WTC11 (cell line): ENCODE results near the gene RPS24. TPM values are rescaled to one million over a fixed set of nuclear protein-coding genes. Genes with fewer than 3 reads are reported as not detected.

ENCODE experiments used
- ATAC-seq: fragments of 200-7000 bp; cut with Tn5 transposase; 2 replicates; pipeline ENCODE4 v1.10.0; 2021; ENCODE audit warnings: mild to moderate bottlenecking, moderate library complexity
- CTCF ChIA-PET: fragments of 300-600 bp; sonication (Branson Sonifier 250); formaldehyde crosslinking; loops from one replicate; lab custom pipeline; 2021; ENCODE audit warnings: antibody characterized with exemption; lab: Charles Lee
- POLR2A ChIA-PET: fragments of 350-600 bp; sonication (Branson Sonifier 250); formaldehyde crosslinking; loops from one replicate; lab custom pipeline; 2021; ENCODE audit warnings: antibody characterized with exemption; lab: Charles Lee
- DNase-seq: peaks from one replicate; pipeline ENCODE4 v3.0.0; 2021; ENCODE audit warnings: low spot score
- H3K27ac Mint-ChIP-seq: 2 replicates; pipeline ENCODE4 v1.8.0; 2021; ENCODE audit warnings: mixed read lengths
- H3K27me3 Mint-ChIP-seq: 2 replicates; pipeline ENCODE4 v1.8.0; 2021; ENCODE audit warnings: low read depth, mild to moderate bottlenecking, moderate library complexity, mixed read lengths
- H3K36me3 Mint-ChIP-seq: 2 replicates; pipeline ENCODE4 v1.8.0; 2021; ENCODE audit warnings: mixed read lengths
- H3K4me1 Mint-ChIP-seq: 2 replicates; pipeline ENCODE4 v1.8.0; 2022; ENCODE audit warnings: mixed read lengths
- H3K4me3 Mint-ChIP-seq: 2 replicates; pipeline ENCODE4 v1.8.0; 2021; ENCODE audit warnings: mild to moderate bottlenecking, moderate library complexity, mixed read lengths
- H3K9me3 Mint-ChIP-seq: 2 replicates; pipeline ENCODE4 v1.8.0; 2021; ENCODE audit warnings: mixed read lengths
- ELF4 ChIP-seq: sonication (generic); formaldehyde crosslinking; IDR thresholded peaks from 2 replicates; pipeline ENCODE4 v1.8.1; 2022; ENCODE audit warnings: low read depth, mild to moderate bottlenecking, moderate library complexity, missing genetic modification reagents
- EMX1 ChIP-seq: fragments of 250-450 bp; sonication (Bioruptor Pico); IDR thresholded peaks from 2 replicates; pipeline ENCODE4 v1.8.0; 2021; ENCODE audit warnings: mild to moderate bottlenecking
- ERG ChIP-seq: fragments of 250-450 bp; sonication (Bioruptor Pico); IDR thresholded peaks from 2 replicates; pipeline ENCODE4 v1.8.0; 2021; ENCODE audit warnings: mild to moderate bottlenecking
- ETV6 ChIP-seq: sonication (generic); formaldehyde crosslinking; IDR thresholded peaks from 2 replicates; pipeline ENCODE4 v1.8.1; 2022; ENCODE audit warnings: mild to moderate bottlenecking, missing genetic modification reagents
- FOXK1 ChIP-seq: sonication (generic); formaldehyde crosslinking; IDR thresholded peaks from 2 replicates; pipeline ENCODE4 v1.8.0; 2022; ENCODE audit warnings: mild to moderate bottlenecking, moderate library complexity, missing genetic modification reagents
- GABPB1 ChIP-seq: sonication (generic); formaldehyde crosslinking; IDR thresholded peaks from 2 replicates; pipeline ENCODE4 v1.8.1; 2023; ENCODE audit warnings: mild to moderate bottlenecking, missing genetic modification reagents
- OVOL2 ChIP-seq: fragments of 250-450 bp; sonication (Bioruptor Pico); IDR thresholded peaks from 2 replicates; pipeline ENCODE4 v1.9.0; 2021; ENCODE audit warnings: mild to moderate bottlenecking, borderline replicate concordance
- PREB ChIP-seq: sonication (generic); formaldehyde crosslinking; IDR thresholded peaks from 2 replicates; pipeline ENCODE4 v1.8.1; 2022; ENCODE audit warnings: mild to moderate bottlenecking, missing genetic modification reagents, moderate library complexity, borderline replicate concordance
- RELA ChIP-seq: sonication (generic); formaldehyde crosslinking; IDR thresholded peaks from 2 replicates; pipeline ENCODE4 v1.8.1; 2022; ENCODE audit warnings: missing genetic modification reagents, mild to moderate bottlenecking, borderline replicate concordance
- TP53 ChIP-seq: sonication (generic); formaldehyde crosslinking; IDR thresholded peaks from 2 replicates; pipeline ENCODE4 v1.8.1; 2023; ENCODE audit warnings: mild to moderate bottlenecking, missing genetic modification reagents
- ZNF121 ChIP-seq: sonication (generic); formaldehyde crosslinking; IDR thresholded peaks from 2 replicates; pipeline ENCODE4 v1.8.0; 2023; ENCODE audit warnings: missing genetic modification reagents
- ZNF232 ChIP-seq: sonication (generic); formaldehyde crosslinking; IDR thresholded peaks from 2 replicates; pipeline ENCODE4 v1.8.0; 2022; ENCODE audit warnings: mild to moderate bottlenecking, missing genetic modification reagents
- ZNF532 ChIP-seq: fragments of 250-450 bp; sonication (Bioruptor Pico); IDR thresholded peaks from 2 replicates; pipeline ENCODE4 v1.9.0; 2021; ENCODE audit warnings: mild to moderate bottlenecking, borderline replicate concordance
- ZNF671 ChIP-seq: fragments of 250-450 bp; sonication (Bioruptor Pico); IDR thresholded peaks from 2 replicates; pipeline ENCODE4 v1.8.0; 2021; ENCODE audit warnings: mild to moderate bottlenecking
- total RNA-seq: library from RNA; stranded (reverse); gene quantifications from 3 replicates; pipeline ENCODE4 v1.2.3, GENCODE V29; 2021
- TF ChIP-seq, protein P1 (sequence below): sonication (generic); formaldehyde crosslinking; IDR thresholded peaks from 2 replicates; pipeline ENCODE4 v1.8.1; 2023; ENCODE audit warnings: mild to moderate bottlenecking, missing genetic modification reagents, borderline replicate concordance
- TF ChIP-seq, protein P2 (sequence below): sonication (generic); formaldehyde crosslinking; IDR thresholded peaks from 2 replicates; pipeline ENCODE4 v1.8.1; 2023; ENCODE audit warnings: mild to moderate bottlenecking, moderate library complexity, missing genetic modification reagents
- TF ChIP-seq, protein P3 (sequence below): fragments of 200-600 bp; IDR thresholded peaks from 2 replicates; pipeline ENCODE4 v1.8.0; 2022; ENCODE audit warnings: antibody characterized with exemption
- TF ChIP-seq, protein P4 (sequence below): sonication (generic); formaldehyde crosslinking; conservative IDR thresholded peaks from 2 replicates; pipeline ENCODE4 v1.8.1; 2023; ENCODE audit warnings: mild to moderate bottlenecking, low read depth, missing genetic modification reagents, moderate library complexity

The RPS24 gene
- total RNA-seq, 1 experiment from 2014 or later: 1,819 TPM

- Mint-ChIP-seq H3K36me3 (peaks cover 59% of the 10 kb centered on the region), H3K27me3 (no peaks in the 10 kb centered on the region), H3K4me1 (peaks cover 13% of the 10 kb centered on the region), H3K27ac (no peak overlapping the region), H3K4me3 (no peak overlapping the region), H3K9me3 (no peaks in the 10 kb centered on the region)
- TF ChIP-seq ELF4 (CRISPR knock-in tag): no peak
- TF ChIP-seq, protein P1, sequence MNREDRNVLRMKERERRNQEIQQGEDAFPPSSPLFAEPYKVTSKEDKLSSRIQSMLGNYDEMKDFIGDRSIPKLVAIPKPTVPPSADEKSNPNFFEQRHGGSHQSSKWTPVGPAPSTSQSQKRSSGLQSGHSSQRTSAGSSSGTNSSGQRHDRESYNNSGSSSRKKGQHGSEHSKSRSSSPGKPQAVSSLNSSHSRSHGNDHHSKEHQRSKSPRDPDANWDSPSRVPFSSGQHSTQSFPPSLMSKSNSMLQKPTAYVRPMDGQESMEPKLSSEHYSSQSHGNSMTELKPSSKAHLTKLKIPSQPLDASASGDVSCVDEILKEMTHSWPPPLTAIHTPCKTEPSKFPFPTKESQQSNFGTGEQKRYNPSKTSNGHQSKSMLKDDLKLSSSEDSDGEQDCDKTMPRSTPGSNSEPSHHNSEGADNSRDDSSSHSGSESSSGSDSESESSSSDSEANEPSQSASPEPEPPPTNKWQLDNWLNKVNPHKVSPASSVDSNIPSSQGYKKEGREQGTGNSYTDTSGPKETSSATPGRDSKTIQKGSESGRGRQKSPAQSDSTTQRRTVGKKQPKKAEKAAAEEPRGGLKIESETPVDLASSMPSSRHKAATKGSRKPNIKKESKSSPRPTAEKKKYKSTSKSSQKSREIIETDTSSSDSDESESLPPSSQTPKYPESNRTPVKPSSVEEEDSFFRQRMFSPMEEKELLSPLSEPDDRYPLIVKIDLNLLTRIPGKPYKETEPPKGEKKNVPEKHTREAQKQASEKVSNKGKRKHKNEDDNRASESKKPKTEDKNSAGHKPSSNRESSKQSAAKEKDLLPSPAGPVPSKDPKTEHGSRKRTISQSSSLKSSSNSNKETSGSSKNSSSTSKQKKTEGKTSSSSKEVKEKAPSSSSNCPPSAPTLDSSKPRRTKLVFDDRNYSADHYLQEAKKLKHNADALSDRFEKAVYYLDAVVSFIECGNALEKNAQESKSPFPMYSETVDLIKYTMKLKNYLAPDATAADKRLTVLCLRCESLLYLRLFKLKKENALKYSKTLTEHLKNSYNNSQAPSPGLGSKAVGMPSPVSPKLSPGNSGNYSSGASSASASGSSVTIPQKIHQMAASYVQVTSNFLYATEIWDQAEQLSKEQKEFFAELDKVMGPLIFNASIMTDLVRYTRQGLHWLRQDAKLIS (CRISPR knock-in tag): no peak
- TF ChIP-seq, protein P2, sequence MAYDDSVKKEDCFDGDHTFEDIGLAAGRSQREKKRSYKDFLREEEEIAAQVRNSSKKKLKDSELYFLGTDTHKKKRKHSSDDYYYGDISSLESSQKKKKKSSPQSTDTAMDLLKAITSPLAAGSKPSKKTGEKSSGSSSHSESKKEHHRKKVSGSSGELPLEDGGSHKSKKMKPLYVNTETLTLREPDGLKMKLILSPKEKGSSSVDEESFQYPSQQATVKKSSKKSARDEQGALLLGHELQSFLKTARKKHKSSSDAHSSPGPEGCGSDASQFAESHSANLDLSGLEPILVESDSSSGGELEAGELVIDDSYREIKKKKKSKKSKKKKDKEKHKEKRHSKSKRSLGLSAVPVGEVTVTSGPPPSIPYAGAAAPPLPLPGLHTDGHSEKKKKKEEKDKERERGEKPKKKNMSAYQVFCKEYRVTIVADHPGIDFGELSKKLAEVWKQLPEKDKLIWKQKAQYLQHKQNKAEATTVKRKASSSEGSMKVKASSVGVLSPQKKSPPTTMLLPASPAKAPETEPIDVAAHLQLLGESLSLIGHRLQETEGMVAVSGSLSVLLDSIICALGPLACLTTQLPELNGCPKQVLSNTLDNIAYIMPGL (CRISPR knock-in tag): no peak
- TF ChIP-seq GABPB1: no peak
- TF ChIP-seq, protein P3, sequence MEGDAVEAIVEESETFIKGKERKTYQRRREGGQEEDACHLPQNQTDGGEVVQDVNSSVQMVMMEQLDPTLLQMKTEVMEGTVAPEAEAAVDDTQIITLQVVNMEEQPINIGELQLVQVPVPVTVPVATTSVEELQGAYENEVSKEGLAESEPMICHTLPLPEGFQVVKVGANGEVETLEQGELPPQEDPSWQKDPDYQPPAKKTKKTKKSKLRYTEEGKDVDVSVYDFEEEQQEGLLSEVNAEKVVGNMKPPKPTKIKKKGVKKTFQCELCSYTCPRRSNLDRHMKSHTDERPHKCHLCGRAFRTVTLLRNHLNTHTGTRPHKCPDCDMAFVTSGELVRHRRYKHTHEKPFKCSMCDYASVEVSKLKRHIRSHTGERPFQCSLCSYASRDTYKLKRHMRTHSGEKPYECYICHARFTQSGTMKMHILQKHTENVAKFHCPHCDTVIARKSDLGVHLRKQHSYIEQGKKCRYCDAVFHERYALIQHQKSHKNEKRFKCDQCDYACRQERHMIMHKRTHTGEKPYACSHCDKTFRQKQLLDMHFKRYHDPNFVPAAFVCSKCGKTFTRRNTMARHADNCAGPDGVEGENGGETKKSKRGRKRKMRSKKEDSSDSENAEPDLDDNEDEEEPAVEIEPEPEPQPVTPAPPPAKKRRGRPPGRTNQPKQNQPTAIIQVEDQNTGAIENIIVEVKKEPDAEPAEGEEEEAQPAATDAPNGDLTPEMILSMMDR: no peak
- no peak for TF ChIP-seq EMX1
- TF ChIP-seq ZNF121 (CRISPR knock-in tag): no peak
- TF ChIP-seq ERG (CRISPR knock-in tag): no peak
- TF ChIP-seq RELA (CRISPR knock-in tag): no peak
- TF ChIP-seq TP53 (CRISPR knock-in tag): no peak
- TF ChIP-seq FOXK1 (CRISPR knock-in tag): no peak
- no peak for TF ChIP-seq OVOL2 (CRISPR knock-in tag)
- no peak for TF ChIP-seq ZNF232 (CRISPR knock-in tag)
- no peak for TF ChIP-seq ETV6 (CRISPR knock-in tag)
- TF ChIP-seq, protein P4, sequence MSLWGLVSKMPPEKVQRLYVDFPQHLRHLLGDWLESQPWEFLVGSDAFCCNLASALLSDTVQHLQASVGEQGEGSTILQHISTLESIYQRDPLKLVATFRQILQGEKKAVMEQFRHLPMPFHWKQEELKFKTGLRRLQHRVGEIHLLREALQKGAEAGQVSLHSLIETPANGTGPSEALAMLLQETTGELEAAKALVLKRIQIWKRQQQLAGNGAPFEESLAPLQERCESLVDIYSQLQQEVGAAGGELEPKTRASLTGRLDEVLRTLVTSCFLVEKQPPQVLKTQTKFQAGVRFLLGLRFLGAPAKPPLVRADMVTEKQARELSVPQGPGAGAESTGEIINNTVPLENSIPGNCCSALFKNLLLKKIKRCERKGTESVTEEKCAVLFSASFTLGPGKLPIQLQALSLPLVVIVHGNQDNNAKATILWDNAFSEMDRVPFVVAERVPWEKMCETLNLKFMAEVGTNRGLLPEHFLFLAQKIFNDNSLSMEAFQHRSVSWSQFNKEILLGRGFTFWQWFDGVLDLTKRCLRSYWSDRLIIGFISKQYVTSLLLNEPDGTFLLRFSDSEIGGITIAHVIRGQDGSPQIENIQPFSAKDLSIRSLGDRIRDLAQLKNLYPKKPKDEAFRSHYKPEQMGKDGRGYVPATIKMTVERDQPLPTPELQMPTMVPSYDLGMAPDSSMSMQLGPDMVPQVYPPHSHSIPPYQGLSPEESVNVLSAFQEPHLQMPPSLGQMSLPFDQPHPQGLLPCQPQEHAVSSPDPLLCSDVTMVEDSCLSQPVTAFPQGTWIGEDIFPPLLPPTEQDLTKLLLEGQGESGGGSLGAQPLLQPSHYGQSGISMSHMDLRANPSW (CRISPR knock-in tag): no peak
- TF ChIP-seq ZNF532 (CRISPR knock-in tag): no peak
- no peak for TF ChIP-seq PREB
- TF ChIP-seq ZNF671 (CRISPR knock-in tag): no peak
- POLR2A ChIA-PET: no interaction called here
- no peak for ATAC-seq
- CTCF ChIA-PET: no interaction called here
- DNase-seq: no peak
These were observed 7.8 kb upstream of the RPS24 start for GRCh38 chr10:78025685-78026364.
